Peyer's patch (tissue), 4 donors: Measurements from ENCODE around the gene FMNL2. TPM values are rescaled to one million over a fixed set of nuclear protein-coding genes. Genes with fewer than 3 reads are reported as not detected.

Experiments used
- DNase-seq, 3 donors: peaks; one replicate each; pipeline ENCODE4 v3.0.0-alpha.2; 2017 to 2019
- H3K27ac ChIP-seq, 4 donors: fragments of 200-600 bp; sonication (generic); one replicate each; pipeline ENCODE4 v1.5.1; 2016 to 2019
- H3K27me3 ChIP-seq, 2 donors: fragments of 200-600 bp; sonication (generic); one replicate each; pipeline ENCODE4 v1.5.1; 2019
- H3K36me3 ChIP-seq, 3 donors: fragments of 200-600 bp; sonication (generic); one replicate each; pipeline ENCODE4 v1.5.1; 2016 to 2019
- H3K4me1 ChIP-seq, 4 donors: fragments of 200-600 bp; sonication (generic); one replicate each; pipeline ENCODE4 v1.5.1; 2016 to 2019
- H3K4me3 ChIP-seq, 4 donors: fragments of 200-600 bp; sonication (generic); 1 replicate in 3 of 4; 2 replicates in 1 of 4; pipeline ENCODE4 v1.5.1; 2016 to 2019; ENCODE audit warnings: mild to moderate bottlenecking in 1 of 4
- H3K9me3 ChIP-seq, 4 donors: fragments of 200-600 bp; sonication (generic); one replicate each; pipeline ENCODE4 v1.5.1; 2016 to 2019; ENCODE audit warnings: mild to moderate bottlenecking in 1 of 4
- CTCF ChIP-seq, 6 experiments: fragments of 450-650 bp in 4 of 6; fragments of 200-600 bp in 2 of 6; sonication (generic) in 1 of 6; IDR thresholded peaks; one replicate each; pipeline ENCODE4 v1.5.1; 2017 to 2019; ENCODE audit warnings: antibody characterized with exemption in 6 of 6, mild to moderate bottlenecking in 3 of 6, moderate library complexity in 1 of 6
- POLR2A ChIP-seq, 2 donors: fragments of 450-650 bp; IDR thresholded peaks; one replicate each; pipeline ENCODE4 v1.5.1; 2017; ENCODE audit warnings: antibody characterized with exemption in 2 of 2, mild to moderate bottlenecking in 2 of 2, moderate library complexity in 2 of 2
- total RNA-seq, 4 donors: library from RNA; depleted of rRNA; stranded (reverse); fragments of >200 nt; gene quantifications; one replicate each; pipeline ENCODE4 v1.1.0, GENCODE V29; 2016

Gene FMNL2
- total RNA-seq, 4 donors from 2014 or later = 7.5 to 52.0 (median 17.1) TPM

GRCh38 chr2:152541712-152542111 lies 206.7 kb downstream of the FMNL2 start:
- no peak overlapping the region for H3K4me3 ChIP-seq
- no peaks in the 10 kb centered on the region for H3K27me3 ChIP-seq
- H3K4me1 ChIP-seq = peaks cover 0 to 18% (median 0%) of the 10 kb centered on the region in 4 donors
- no peak for TF ChIP-seq POLR2A (IDR thresholded peaks at IDR 0.05)
- TF ChIP-seq CTCF (IDR thresholded peaks at IDR 0.05) = no peak
- no peaks in the 10 kb centered on the region for H3K36me3 ChIP-seq
- no peak for DNase-seq
- no peak overlapping the region for H3K27ac ChIP-seq
- H3K9me3 ChIP-seq = no peaks in the 10 kb centered on the region

GRCh38 chr2:152542337-152542994 lies 207.5 kb downstream of the FMNL2 start:
- no peak for TF ChIP-seq CTCF (IDR thresholded peaks at IDR 0.05)
- no peak for TF ChIP-seq POLR2A (IDR thresholded peaks at IDR 0.05)
- no peaks in the 10 kb centered on the region for H3K27me3 ChIP-seq
- no peaks in the 10 kb centered on the region for H3K36me3 ChIP-seq
- H3K9me3 ChIP-seq = no peaks in the 10 kb centered on the region
- H3K4me1 ChIP-seq = peaks cover 0 to 18% (median 0%) of the 10 kb centered on the region in 4 donors
- no peak overlapping the region for H3K4me3 ChIP-seq
- H3K27ac ChIP-seq = peak overlapping the region in 1 of 4 donors; percentile 23
- no peak for DNase-seq

- H3K9me3 ChIP-seq = no peaks in the 10 kb centered on the region
- H3K4me1 ChIP-seq = peaks cover 0 to 18% (median 0%) of the 10 kb centered on the region in 4 donors
- H3K27ac ChIP-seq = peak overlapping the region in 1 of 4 donors; percentile 23
- no peaks in the 10 kb centered on the region for H3K36me3 ChIP-seq
- TF ChIP-seq CTCF (IDR thresholded peaks at IDR 0.05) (no peak), POLR2A (IDR thresholded peaks at IDR 0.05) (no peak)
- DNase-seq = no peak
- H3K4me3 ChIP-seq = no peak overlapping the region
- H3K27me3 ChIP-seq = no peaks in the 10 kb centered on the region
Observed at GRCh38 chr2:152542995-152543481, 208.1 kb downstream of the FMNL2 start.

GRCh38 chr2:152543717-152544116 lies 208.7 kb downstream of the FMNL2 start:
- DNase-seq = no peak
- Histone ChIP-seq H3K4me1 (peaks cover 0 to 18% (median 0%) of the 10 kb centered on the region in 4 donors), H3K36me3 (no peaks in the 10 kb centered on the region), H3K27ac (no peak overlapping the region), H3K27me3 (no peaks in the 10 kb centered on the region), H3K9me3 (no peaks in the 10 kb centered on the region), H3K4me3 (no peak overlapping the region)
- TF ChIP-seq POLR2A (IDR thresholded peaks at IDR 0.05) (no peak), CTCF (IDR thresholded peaks at IDR 0.05) (no peak)

- H3K4me1 ChIP-seq = peaks cover 0 to 18% (median 0%) of the 10 kb centered on the region in 4 donors
- H3K36me3 ChIP-seq = no peaks in the 10 kb centered on the region
Observed at GRCh38 chr2:152544638-152545037, 209.7 kb downstream of the FMNL2 start.

More at GRCh38 chr2:152544638-152545037, 209.7 kb downstream of the FMNL2 start:
- TF ChIP-seq POLR2A (IDR thresholded peaks at IDR 0.05) = no peak
- no peak for TF ChIP-seq CTCF (IDR thresholded peaks at IDR 0.05)
- Histone ChIP-seq H3K27me3 (no peaks in the 10 kb centered on the region), H3K4me3 (no peak overlapping the region), H3K9me3 (no peaks in the 10 kb centered on the region), H3K27ac (no peak overlapping the region)
- DNase-seq = no peak
